DMS53 treated with DMSO at 0.1 percent for 48 hours (cell line): ENCODE results near the gene COG7.
A peak's percentile ranks its signal among the peaks of the same experiment; 100 is the strongest.
"Not testable (repeated sequence)": the region's sequence is repeated elsewhere in the genome, so short reads cannot be mapped to it uniquely, and the experiment has no call there.

ENCODE experiments used
- DNase-seq: peaks from one replicate; lab custom pipeline; 2025; ENCODE audit not compliant: unreplicated experiment; lab: John Stamatoyannopoulos, UW

COG7 gene

GRCh38 chr16:23414731-23415130, 38.3 kb downstream of the COG7 start:
- no peak for DNase-seq

GRCh38 chr16:23410176-23410575, 42.8 kb downstream of the COG7 start:
- DNase-seq = peak; percentile 62

GRCh38 chr16:23409522-23409921, 43.5 kb downstream of the COG7 start:
- no peak for DNase-seq

- peak; percentile 51 for DNase-seq
Measured at GRCh38 chr16:23408823-23409298, 44.1 kb downstream of the COG7 start.

GRCh38 chr16:23408242-23408822, 44.7 kb downstream of the COG7 start:
- no peak for DNase-seq

- no peak for DNase-seq
Measured at GRCh38 chr16:23407436-23408127, 45.4 kb downstream of the COG7 start.

GRCh38 chr16:23406546-23407240, 46.3 kb downstream of the COG7 start:
- DNase-seq = no peak

- DNase-seq = no peak
Measured at GRCh38 chr16:23406024-23406423, 47.0 kb downstream of the COG7 start.

- DNase-seq = no peak
Measured at GRCh38 chr16:23403547-23403946, 49.4 kb downstream of the COG7 start.

GRCh38 chr16:23402100-23402499, 50.9 kb downstream of the COG7 start:
- no peak for DNase-seq

- no peak for DNase-seq
Measured at GRCh38 chr16:23401139-23401538, 51.9 kb downstream of the COG7 start.

GRCh38 chr16:23400447-23400846, 52.5 kb downstream of the COG7 start:
- DNase-seq = not testable (repeated sequence)

- no peak for DNase-seq
Measured at GRCh38 chr16:23398987-23399805, 53.8 kb downstream of the COG7 start.

GRCh38 chr16:23397464-23397863, 55.5 kb downstream of the COG7 start:
- DNase-seq = no peak

GRCh38 chr16:23395732-23396131, 57.3 kb downstream of the COG7 start:
- DNase-seq = no peak

GRCh38 chr16:23394141-23394831, 58.7 kb downstream of the COG7 start:
- DNase-seq = no peak

- no peak for DNase-seq
Measured at GRCh38 chr16:23392223-23392600, 60.8 kb downstream of the COG7 start.

- DNase-seq = no peak
Measured at GRCh38 chr16:23391381-23392222, 61.4 kb downstream of the COG7 start.

GRCh38 chr16:23389936-23390335, 63.1 kb downstream of the COG7 start:
- not testable (repeated sequence) for DNase-seq

GRCh38 chr16:23389201-23389600, 63.8 kb downstream of the COG7 start:
- no peak for DNase-seq
